ENCODE data around the gene FOXL1.

The FOXL1 gene

DNA sequence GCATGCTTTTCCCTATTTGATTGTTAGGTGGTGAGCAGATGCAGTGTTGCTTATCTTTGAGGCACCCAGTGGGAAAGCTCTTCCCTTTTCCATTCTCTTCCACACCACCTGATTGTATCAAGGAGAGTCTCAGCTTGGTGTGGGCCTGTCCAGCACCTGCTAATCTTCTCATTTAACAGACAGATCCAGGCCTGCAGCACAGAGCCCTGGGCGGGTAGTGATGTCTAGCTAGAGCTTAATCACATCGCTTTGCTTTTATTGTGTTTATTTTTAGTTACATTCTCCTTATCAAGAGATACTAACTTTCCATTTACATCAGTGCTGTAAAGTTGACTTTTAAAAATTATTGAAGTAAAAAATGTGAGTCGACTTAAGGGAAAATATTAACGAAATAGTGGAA is 24.2 kb downstream of the FOXL1 start:
- ChIA-PET CTCF (no interaction called here), POLR2A (no interaction called here)
- no peak overlapping the region for H3K4me3 ChIP-seq (ENCODE audit: low read depth, low read length)
- no peak for TF ChIP-seq ZNF768 (tag by site-specific recombination; IDR thresholded peaks at IDR 0.05)
- no peak for TF ChIP-seq ZNF747 (tag by site-specific recombination; IDR thresholded peaks at IDR 0.05)
- no peak for TF ChIP-seq ZNF555 (tag by site-specific recombination; conservative IDR thresholded peaks at IDR 0.05)
- TF ChIP-seq ZNF239 (tag by site-specific recombination; IDR thresholded peaks at IDR 0.05), result no peak
- TF ChIP-seq ZNF514 (tag by site-specific recombination; IDR thresholded peaks at IDR 0.05), result no peak
- no peak for TF ChIP-seq ZNF660 (tag by site-specific recombination; IDR thresholded peaks at IDR 0.05)
- TF ChIP-seq, protein P1, sequence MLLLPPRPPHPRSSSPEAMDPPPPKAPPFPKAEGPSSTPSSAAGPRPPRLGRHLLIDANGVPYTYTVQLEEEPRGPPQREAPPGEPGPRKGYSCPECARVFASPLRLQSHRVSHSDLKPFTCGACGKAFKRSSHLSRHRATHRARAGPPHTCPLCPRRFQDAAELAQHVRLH (tag by site-specific recombination; IDR thresholded peaks at IDR 0.05), result no peak
- no peak for TF ChIP-seq KLF9 (tag by site-specific recombination; IDR thresholded peaks at IDR 0.05; ENCODE audit: low read depth)
- no peak for TF ChIP-seq ZNF473 (tag by site-specific recombination; IDR thresholded peaks at IDR 0.05)
- no peak for TF ChIP-seq ZNF214 (tag by site-specific recombination; IDR thresholded peaks at IDR 0.05; ENCODE audit: borderline replicate concordance)
- H3K36me3 ChIP-seq (ENCODE audit: control insufficient read depth in 2 of 2, insufficient read depth in 1 of 2, low read length in 2 of 2), result no peaks in the 10 kb centered on the region
- no peaks in the 10 kb centered on the region for H3K4me1 ChIP-seq (ENCODE audit: control insufficient read depth, insufficient read depth, low read length)
- no peak overlapping the region for H3K27ac ChIP-seq (ENCODE audit: extremely low read depth, low read depth, low read length)
- no peaks in the 10 kb centered on the region for H3K9me3 ChIP-seq (ENCODE audit: control insufficient read depth, insufficient read depth, low read depth, low read length)

DNA sequence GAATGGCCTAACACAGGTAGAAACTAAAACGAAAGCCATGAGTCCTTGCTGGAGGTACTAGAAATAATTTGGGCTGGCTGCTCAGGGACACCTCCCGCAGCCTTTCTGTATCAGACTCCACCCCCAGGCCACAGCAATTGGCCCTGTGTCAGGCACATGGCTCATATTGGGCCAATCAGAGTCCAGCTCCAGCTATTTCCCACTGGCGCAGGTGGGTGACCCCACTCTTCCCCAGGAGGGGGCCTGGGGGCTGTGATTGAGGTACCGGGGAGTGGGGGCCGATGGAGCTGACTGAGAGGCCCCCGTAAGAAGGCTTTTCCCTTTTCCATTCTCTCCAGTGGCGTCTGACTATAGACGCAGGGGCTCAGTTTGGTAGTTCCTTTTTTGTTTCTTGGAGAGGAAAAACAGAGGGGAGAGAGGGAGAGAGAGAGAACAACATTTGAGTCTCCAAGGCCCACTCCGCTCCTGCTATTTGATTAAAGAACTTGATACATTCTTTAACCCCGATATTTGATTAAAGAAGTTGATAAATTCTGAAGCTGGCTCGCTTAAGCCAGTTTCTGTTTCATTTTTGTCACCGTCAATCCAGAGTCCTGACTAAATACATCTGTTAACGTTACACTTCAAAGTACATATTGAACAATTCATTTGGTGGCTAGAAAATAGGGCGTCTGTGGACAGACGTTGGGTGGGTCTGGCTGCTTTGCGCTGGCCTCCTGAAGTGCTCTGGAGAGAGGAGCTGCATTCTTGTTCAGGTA is 26.3 kb downstream of the FOXL1 start:
- no peak overlapping the region for H3K4me3 ChIP-seq (ENCODE audit: low read depth, low read length)
- no peaks in the 10 kb centered on the region for H3K9me3 ChIP-seq (ENCODE audit: control insufficient read depth, insufficient read depth, low read depth, low read length)
- TF ChIP-seq, protein P2, sequence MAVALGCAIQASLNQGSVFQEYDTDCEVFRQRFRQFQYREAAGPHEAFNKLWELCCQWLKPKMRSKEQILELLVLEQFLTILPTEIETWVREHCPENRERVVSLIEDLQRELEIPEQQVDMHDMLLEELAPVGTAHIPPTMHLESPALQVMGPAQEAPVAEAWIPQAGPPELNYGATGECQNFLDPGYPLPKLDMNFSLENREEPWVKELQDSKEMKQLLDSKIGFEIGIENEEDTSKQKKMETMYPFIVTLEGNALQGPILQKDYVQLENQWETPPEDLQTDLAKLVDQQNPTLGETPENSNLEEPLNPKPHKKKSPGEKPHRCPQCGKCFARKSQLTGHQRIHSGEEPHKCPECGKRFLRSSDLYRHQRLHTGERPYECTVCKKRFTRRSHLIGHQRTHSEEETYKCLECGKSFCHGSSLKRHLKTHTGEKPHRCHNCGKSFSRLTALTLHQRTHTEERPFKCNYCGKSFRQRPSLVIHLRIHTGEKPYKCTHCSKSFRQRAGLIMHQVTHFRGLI (tag by site-specific recombination; IDR thresholded peaks at IDR 0.05), result no peak
- TF ChIP-seq ZNF184 (tag by site-specific recombination; IDR thresholded peaks at IDR 0.05) (no peak), ZNF423 (tag by site-specific recombination; IDR thresholded peaks at IDR 0.05) (no peak), ZNF426 (tag by site-specific recombination; IDR thresholded peaks at IDR 0.05) (no peak), ZBTB7A (tag by site-specific recombination; IDR thresholded peaks at IDR 0.05; ENCODE audit: low read depth) (no peak), ZNF341 (tag by site-specific recombination; IDR thresholded peaks at IDR 0.05; ENCODE audit: low read depth) (no peak), ZNF558 (tag by site-specific recombination; IDR thresholded peaks at IDR 0.05) (no peak), ZNF768 (tag by site-specific recombination; IDR thresholded peaks at IDR 0.05) (no peak), ZNF366 (tag by site-specific recombination; conservative IDR thresholded peaks at IDR 0.05) (no peak), ZEB2 (tag by site-specific recombination; IDR thresholded peaks at IDR 0.05) (no peak), KLF9 (tag by site-specific recombination; IDR thresholded peaks at IDR 0.05; ENCODE audit: low read depth) (no peak), ZNF571 (tag by site-specific recombination; IDR thresholded peaks at IDR 0.05) (no peak)
- TF ChIP-seq, protein P3, sequence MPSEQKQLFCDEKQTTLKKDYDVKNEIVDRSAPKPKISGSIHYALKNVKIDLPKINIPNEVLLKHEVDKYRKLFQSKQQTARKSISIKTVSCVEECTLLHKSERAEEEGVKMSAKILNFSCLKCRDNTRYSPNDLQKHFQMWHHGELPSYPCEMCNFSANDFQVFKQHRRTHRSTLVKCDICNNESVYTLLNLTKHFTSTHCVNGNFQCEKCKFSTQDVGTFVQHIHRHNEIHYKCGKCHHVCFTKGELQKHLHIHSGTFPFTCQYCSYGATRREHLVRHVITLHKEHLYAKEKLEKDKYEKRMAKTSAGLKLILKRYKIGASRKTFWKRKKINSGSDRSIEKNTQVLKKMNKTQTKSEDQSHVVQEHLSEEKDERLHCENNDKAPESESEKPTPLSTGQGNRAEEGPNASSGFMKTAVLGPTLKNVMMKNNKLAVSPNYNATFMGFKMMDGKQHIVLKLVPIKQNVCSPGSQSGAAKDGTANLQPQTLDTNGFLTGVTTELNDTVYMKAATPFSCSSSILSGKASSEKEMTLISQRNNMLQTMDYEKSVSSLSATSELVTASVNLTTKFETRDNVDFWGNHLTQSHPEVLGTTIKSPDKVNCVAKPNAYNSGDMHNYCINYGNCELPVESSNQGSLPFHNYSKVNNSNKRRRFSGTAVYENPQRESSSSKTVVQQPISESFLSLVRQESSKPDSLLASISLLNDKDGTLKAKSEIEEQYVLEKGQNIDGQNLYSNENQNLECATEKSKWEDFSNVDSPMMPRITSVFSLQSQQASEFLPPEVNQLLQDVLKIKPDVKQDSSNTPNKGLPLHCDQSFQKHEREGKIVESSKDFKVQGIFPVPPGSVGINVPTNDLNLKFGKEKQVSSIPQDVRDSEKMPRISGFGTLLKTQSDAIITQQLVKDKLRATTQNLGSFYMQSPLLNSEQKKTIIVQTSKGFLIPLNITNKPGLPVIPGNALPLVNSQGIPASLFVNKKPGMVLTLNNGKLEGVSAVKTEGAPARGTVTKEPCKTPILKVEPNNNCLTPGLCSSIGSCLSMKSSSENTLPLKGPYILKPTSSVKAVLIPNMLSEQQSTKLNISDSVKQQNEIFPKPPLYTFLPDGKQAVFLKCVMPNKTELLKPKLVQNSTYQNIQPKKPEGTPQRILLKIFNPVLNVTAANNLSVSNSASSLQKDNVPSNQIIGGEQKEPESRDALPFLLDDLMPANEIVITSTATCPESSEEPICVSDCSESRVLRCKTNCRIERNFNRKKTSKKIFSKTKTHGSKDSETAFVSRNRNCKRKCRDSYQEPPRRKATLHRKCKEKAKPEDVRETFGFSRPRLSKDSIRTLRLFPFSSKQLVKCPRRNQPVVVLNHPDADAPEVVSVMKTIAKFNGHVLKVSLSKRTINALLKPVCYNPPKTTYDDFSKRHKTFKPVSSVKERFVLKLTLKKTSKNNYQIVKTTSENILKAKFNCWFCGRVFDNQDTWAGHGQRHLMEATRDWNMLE (tag by site-specific recombination; conservative IDR thresholded peaks at IDR 0.05; ENCODE audit: low read depth), result no peak
- no peak overlapping the region for H3K27ac ChIP-seq (ENCODE audit: extremely low read depth, low read depth, low read length)
- ChIA-PET POLR2A (no interaction called here), CTCF (interaction anchor here (0.6 to 0.7 kb wide), 2 partner anchors 443 to 576 kb away, joined by 3 read pairs; no protein-coding TSS in a partner anchor)
- H3K4me1 ChIP-seq (ENCODE audit: control insufficient read depth, insufficient read depth, low read length), result no peaks in the 10 kb centered on the region
- no peaks in the 10 kb centered on the region for H3K36me3 ChIP-seq (ENCODE audit: control insufficient read depth in 2 of 2, insufficient read depth in 1 of 2, low read length in 2 of 2)

Measured in HEK293 (cell line).